Activated CD4-positive, alpha-beta T cell treated with anti-CD3 and anti-CD28 coated beads, Interleukin-2, amount 50 U/mL, for 4 hours (primary cell): ENCODE data around the gene AIP.
"Not testable (repeated sequence)": the region's sequence is repeated elsewhere in the genome, so short reads cannot be mapped to it uniquely, and the experiment has no call there.

Experiments
- DNase-seq, 2 experiments: peaks; one replicate each; pipeline ENCODE4 v3.0.0-alpha.2; 2020

AIP gene

GRCh38 chr11:67469508-67469811 lies 13.4 kb upstream of the AIP start:
- DNase-seq = no peak

DNA sequence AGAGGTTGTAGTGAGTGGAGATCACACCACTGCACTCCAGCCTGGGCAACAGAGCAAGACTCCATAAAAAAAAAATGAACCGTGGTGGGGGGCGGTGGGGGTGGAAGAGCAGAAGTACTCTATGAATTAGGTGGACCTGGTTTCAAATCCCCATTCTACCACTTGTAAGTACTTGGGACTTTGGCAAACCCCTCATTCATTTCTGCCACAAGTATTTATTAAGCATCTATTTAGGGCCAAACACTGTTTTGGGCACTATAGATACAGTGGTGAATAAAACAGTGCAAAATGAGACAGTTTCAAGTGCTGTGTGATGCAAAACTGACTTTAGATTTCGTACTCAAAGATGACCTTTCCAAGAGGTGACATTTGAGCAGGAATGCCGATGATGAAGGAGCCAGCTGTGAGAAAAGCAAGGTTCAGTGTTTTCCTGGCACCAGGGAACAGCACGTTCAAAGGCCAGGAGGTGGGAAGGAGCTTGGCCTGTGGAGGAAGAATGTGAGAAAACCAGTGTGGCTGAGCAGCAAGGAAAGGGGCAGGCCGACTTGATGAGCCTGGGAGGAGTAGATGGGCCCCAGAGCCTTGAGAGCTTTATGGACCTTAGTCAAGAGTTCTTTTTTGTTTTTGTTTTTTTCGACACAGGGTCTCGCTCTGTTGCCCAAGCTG lies 12.4 kb upstream of the AIP start:
- DNase-seq = no peak

DNA sequence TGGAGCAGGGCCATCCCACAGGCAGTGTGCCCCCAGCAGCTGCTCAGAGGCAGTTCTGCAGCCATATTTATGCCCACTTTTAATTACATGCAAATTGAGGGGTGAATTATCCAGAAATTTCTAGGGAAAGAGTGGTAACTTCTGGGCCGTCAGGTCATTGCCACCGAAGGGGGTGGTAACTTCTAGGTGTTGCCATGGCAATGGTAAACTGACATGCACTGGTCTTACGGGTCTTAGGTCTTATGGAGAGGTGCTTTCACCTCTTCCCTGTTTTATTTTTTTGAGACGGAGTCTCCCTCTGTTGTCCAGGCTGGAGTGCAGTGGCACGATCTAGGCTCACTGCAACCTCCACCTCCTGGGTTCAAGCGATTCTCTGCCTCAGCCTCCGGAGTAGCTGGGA lies 9.9 kb upstream of the AIP start:
- DNase-seq = no peak

GRCh38 chr11:67476692-67477091 lies 6.1 kb upstream of the AIP start:
- not testable (repeated sequence) for DNase-seq

DNA sequence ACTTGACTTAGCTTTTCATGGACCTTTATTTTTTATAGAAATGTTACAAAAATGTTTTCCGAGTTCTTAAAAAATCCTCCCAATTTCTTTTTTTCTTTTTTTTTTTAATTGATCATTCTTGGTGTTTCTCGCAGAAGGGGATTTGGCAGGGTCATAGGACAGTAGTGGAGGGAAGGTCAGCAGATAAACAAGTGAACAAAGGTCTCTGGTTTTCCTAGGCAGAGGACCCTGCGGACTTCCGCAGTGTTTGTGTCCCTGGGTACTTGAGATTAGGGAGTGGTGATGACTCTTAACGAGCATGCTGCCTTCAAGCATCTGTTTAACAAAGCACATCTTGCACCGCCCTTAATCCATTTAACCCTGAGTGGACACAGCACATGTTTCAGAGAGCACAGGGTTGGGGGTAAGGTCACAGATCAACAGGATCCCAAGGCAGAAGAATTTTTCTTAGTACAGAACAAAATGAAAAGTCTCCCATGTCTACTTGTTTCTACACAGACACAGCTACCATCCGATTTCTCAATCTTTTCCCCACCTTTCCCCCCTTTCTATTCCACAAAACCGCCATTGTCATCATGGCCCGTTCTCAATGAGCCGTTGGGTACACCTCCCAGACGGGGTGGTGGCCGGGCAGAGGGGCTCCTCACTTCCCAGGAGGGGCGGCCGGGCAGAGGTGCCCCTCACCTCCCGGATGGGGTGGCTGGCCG lies 5.3 kb upstream of the AIP start:
- not testable (repeated sequence) for DNase-seq

DNA sequence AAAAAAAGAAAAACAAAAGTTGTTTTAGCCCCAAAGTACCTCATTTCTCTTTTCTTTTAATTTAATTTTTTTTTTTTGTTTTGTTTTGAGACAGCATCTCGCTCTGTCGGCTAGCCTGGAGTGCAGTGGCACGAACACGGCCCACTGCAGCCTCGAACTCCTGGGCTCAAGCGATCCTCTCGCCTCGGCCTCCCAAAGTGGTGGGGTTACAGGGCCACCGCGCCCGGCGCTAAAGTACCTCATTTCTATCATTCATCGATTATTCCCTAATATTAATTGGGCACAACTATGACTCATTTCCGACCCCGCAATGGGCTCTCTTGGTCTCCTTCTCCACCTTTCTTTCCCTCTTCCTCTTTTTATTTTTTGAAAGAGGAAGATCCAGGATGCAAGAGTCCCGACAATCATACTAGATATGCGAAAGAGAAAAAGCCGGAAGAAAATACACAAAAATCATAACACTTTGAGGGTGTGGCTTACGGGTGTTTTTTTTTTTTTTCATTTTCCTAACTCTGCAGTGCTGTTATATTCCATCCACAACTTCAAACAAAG lies 475 bp upstream of the AIP start:
- DNase-seq = no peak

- DNase-seq = no peak
Measured at GRCh38 chr11:67483831-67484665, 1.2 kb downstream of the AIP start.

DNA sequence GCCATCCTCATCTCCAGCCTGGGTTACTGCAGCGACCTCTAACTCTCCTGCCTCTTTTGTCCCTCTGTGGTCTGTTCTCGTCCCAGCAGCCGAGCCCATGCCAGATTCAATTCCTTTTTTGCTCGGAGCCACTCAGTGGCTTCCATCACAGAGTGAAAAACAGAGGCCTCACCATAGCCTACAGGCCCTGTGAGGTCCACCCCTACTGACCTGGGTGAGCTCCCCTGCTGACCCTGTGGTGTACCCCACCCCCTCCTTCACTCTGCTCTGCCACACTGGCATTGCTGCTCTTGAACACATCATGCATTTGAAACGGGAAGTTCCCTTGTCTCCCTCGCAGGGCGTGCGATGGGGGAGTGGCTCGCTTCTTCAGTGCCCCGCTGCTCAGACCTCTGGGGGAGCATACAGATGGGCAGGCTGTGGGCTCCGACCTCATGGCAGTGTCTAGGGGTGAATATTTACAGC lies 2.1 kb downstream of the AIP start:
- peak; percentile 38 to 49 for DNase-seq

- not testable (repeated sequence) for DNase-seq
Measured at GRCh38 chr11:67485873-67486361, 3.1 kb downstream of the AIP start.

- DNase-seq = no peak
Measured at GRCh38 chr11:67486481-67487195, 3.8 kb downstream of the AIP start.

DNA sequence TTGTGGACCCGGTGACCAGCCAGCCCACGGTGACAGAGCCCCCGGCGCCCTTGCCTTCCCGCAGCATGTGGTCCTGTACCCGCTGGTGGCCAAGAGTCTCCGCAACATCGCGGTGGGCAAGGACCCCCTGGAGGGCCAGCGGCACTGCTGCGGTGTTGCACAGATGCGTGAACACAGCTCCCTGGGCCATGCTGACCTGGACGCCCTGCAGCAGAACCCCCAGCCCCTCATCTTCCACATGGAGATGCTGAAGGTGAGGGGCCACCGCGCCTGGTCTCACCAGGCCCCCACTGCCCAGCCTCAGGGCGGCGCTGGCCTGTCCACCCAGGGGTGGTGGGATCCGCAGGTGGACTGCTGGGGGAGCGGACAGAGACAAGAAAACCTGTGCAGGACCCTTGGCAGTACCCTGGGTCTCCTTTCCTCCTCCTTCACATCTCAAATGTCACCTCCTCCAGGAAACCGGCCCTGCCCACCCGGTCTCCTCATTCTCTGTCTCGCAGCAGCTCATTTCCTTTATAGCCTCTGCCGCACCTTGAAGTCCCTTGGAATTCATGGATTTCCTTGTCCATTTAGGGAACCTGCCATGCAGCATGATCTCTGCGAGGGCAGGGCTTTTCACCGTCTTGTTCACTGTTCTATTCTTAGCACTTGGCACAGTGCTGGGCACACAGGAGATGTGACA lies 6.5 kb downstream of the AIP start:
- DNase-seq = no peak

DNA sequence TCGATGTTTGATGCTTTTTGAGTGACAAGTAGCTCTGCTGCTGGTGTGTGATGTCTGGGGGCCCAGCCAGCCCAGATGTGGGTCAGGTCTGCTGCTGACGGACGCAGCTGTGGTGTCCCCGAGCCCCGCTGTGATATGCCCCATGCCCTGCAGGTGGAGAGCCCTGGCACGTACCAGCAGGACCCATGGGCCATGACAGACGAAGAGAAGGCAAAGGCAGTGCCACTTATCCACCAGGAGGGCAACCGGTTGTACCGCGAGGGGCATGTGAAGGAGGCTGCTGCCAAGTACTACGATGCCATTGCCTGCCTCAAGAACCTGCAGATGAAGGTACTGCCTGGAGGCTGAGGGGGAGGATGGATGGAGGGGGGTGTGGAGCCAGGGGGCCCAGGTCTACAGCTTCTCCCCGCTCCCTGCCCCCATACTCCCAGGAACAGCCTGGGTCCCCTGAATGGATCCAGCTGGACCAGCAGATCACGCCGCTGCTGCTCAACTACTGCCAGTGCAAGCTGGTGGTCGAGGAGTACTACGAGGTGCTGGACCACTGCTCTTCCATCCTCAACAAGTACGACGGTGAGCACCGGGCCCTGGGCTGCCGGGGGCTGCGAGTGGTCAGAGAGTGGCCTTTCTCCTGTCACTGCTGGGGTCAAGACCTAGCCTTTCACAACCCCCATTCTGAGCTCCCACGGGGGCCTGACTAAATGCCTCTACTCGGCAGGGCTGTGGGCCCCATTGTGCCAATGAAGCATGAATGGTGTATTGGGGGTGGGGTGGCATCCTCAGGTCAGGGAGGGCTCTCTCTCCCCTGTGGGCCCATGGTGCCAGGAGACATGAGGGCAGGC lies 7.3 kb downstream of the AIP start:
- no peak for DNase-seq

DNA sequence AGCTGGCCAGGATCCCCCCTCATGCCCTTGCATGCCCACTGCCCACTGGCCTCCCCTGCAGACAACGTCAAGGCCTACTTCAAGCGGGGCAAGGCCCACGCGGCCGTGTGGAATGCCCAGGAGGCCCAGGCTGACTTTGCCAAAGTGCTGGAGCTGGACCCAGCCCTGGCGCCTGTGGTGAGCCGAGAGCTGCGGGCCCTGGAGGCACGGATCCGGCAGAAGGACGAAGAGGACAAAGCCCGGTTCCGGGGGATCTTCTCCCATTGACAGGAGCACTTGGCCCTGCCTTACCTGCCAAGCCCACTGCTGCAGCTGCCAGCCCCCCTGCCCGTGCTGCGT lies 7.9 kb downstream of the AIP start:
- DNase-seq = no peak

DNA sequence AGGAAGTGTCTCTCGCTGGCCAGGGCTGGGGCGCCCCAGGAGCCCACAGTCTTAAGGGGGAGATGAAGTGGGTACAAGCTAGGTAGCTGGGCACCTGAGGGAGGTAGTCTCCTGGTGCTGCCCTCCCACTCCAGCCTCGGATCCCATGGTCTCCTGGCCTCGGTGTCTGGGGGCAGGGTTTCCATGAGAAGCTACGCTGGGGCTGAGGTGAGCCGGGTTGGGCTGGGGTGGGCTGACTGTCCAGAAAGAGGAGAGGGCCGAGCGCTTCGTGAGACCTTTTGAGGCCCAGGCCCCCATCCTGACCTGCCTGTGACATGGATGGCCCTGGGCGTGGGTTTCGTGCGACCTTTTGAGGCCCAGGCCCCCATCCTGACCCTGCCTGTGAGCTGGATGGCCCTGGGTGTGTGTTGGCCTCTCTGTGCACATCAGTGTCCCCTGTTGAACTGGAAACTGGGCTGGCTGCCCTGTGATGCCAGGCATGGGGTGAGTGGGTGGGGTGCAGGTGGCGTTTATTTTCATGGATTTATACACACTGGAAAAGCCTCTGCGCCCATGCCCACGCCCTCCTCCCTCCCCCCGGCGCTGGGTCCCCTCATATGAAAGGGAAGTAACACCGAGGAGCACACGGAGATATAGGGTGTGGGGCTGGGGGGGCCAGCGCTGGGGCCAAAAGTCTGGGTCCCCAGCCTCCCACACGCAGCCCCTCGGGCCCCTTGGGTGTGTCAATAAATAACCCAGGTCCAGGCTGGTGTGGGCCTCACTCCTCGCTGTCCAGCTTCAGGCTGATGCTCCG lies 8.6 kb downstream of the AIP start:
- no peak for DNase-seq

- no peak for DNase-seq
Measured at GRCh38 chr11:67492069-67492727, 9.4 kb downstream of the AIP start.

DNA sequence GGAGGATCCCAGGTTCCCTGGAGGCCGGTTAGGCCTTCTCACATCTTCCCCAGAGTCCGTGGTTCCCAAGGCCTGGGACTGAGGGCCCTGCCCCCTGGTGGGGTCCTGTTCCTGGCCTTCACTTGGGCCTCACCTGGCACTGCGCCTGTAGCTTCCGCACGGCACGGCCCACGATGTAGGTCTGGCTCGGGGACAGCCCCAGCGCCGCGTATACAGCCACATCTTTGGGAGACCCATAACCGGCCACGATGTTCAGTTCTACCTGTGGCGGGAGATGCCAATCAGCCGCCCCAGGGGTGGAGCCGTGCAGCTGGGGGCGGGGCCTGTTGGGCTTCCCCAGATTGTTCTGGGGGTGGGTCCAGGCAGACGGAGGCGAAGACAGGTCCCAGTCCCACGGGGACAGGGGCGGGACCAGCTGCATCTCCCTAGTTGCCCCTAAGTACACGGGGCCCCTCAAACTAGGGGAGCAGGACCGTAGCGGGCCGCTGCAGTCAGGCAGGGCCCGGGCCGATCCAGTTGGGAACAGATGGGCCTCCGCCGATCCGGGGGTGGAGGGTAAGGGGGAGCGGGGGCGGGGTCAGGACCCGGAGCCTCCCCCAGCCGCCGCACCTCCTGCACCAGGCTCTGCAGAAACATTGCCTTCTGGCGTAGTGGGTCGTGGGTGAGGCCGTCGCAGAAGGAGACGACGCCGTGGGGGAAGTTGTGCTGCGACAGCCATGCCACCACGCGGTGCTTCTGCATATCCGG lies 10.1 kb downstream of the AIP start:
- DNase-seq = no peak

- no peak for DNase-seq
Measured at GRCh38 chr11:67493548-67494370, 10.9 kb downstream of the AIP start.
